ENCODE data around the gene TAGLN. TPM values are rescaled to one million over a fixed set of nuclear protein-coding genes. Genes with fewer than 3 reads are reported as not detected.

Gene TAGLN
- polyA plus RNA-seq, 4 donors: 133 to 170 (median 142) TPM

- no peak for DNase-seq (ENCODE audit: low read depth in 4 of 4, low spot score in 2 of 4)
Observed at GRCh38 chr11:117212697-117213355, 13.7 kb downstream of the TAGLN start.

GRCh38 chr11:117214404-117215110, 15.4 kb downstream of the TAGLN start:
- DNase-seq (ENCODE audit: low read depth in 4 of 4, low spot score in 2 of 4): no peak

GRCh38 chr11:117217141-117218084, 18.2 kb downstream of the TAGLN start:
- DNase-seq (ENCODE audit: low read depth in 4 of 4, low spot score in 2 of 4): no peak

- no peak for DNase-seq (ENCODE audit: low read depth in 4 of 4, low spot score in 2 of 4)
Observed at GRCh38 chr11:117218133-117218915, 19.2 kb downstream of the TAGLN start.

- DNase-seq (ENCODE audit: low read depth in 4 of 4, low spot score in 2 of 4): no peak
Observed at GRCh38 chr11:117219001-117219400, 19.8 kb downstream of the TAGLN start.

- DNase-seq (ENCODE audit: low read depth in 4 of 4, low spot score in 2 of 4): no peak
Observed at GRCh38 chr11:117219455-117219854, 20.3 kb downstream of the TAGLN start.

- DNase-seq (ENCODE audit: low read depth in 4 of 4, low spot score in 2 of 4): no peak
Observed at GRCh38 chr11:117219995-117220394, 20.8 kb downstream of the TAGLN start.

- DNase-seq (ENCODE audit: low read depth in 4 of 4, low spot score in 2 of 4): no peak
Observed at GRCh38 chr11:117220568-117220967, 21.4 kb downstream of the TAGLN start.

GRCh38 chr11:117220999-117221774, 22.0 kb downstream of the TAGLN start:
- DNase-seq (ENCODE audit: low read depth in 4 of 4, low spot score in 2 of 4): no peak

- DNase-seq (ENCODE audit: low read depth in 4 of 4, low spot score in 2 of 4): no peak
Observed at GRCh38 chr11:117221775-117222517, 22.8 kb downstream of the TAGLN start.

- no peak for DNase-seq (ENCODE audit: low read depth in 4 of 4, low spot score in 2 of 4)
Observed at GRCh38 chr11:117222991-117223740, 24.0 kb downstream of the TAGLN start.

- DNase-seq (ENCODE audit: low read depth in 4 of 4, low spot score in 2 of 4): no peak
Observed at GRCh38 chr11:117223741-117224689, 24.8 kb downstream of the TAGLN start.

- no peak for DNase-seq (ENCODE audit: low read depth in 4 of 4, low spot score in 2 of 4)
Observed at GRCh38 chr11:117225553-117226170, 26.5 kb downstream of the TAGLN start.

- peak in 3 of 4 donors; percentile 53 to 81 (median 65) for DNase-seq (ENCODE audit: low read depth in 4 of 4, low spot score in 2 of 4)
Observed at GRCh38 chr11:117226388-117227385, 27.5 kb downstream of the TAGLN start.

GRCh38 chr11:117228091-117228490, 28.9 kb downstream of the TAGLN start:
- DNase-seq (ENCODE audit: low read depth in 4 of 4, low spot score in 2 of 4): no peak
